Measurements from ENCODE around the gene FLNC.

- TF ChIP-seq CTCF (IDR thresholded peaks at IDR 0.05) (no peak), POLR2A (IDR thresholded peaks at IDR 0.05) (no peak)
Measured at GRCh38 chr7:128800567-128800966, 29.6 kb upstream of the FLNC start.

All from esophagus squamous epithelium (tissue), 4 donors.